Suprapubic skin (tissue), 4 donors: ENCODE results near the gene DHX15. TPM values are rescaled to one million over a fixed set of nuclear protein-coding genes. Genes with fewer than 3 reads are reported as not detected.

ENCODE experiments used
- DNase-seq, 2 donors: peaks; one replicate each; pipeline ENCODE4 v3.0.0-alpha.2; 2019; ENCODE audit warnings: low spot score in 2 of 2
- H3K27ac ChIP-seq: fragments of 200-600 bp; sonication (generic); one replicate; pipeline ENCODE4 v1.5.1; 2019
- H3K27me3 ChIP-seq: fragments of 200-600 bp; sonication (generic); one replicate; pipeline ENCODE4 v1.5.1; 2019
- H3K36me3 ChIP-seq: fragments of 200-600 bp; sonication (generic); one replicate; pipeline ENCODE4 v1.5.1; 2019
- H3K4me1 ChIP-seq: fragments of 200-600 bp; sonication (generic); one replicate; pipeline ENCODE4 v1.5.1; 2019
- H3K4me3 ChIP-seq: fragments of 200-600 bp; sonication (generic); one replicate; pipeline ENCODE4 v1.5.1; 2019; ENCODE audit warnings: mild to moderate bottlenecking
- H3K9me3 ChIP-seq: fragments of 200-600 bp; sonication (generic); one replicate; pipeline ENCODE4 v1.5.1; 2019
- CTCF ChIP-seq, 2 donors: fragments of 200-600 bp in 1 of 2; fragments of 450-650 bp in 1 of 2; sonication (generic) in 1 of 2; IDR thresholded peaks; one replicate each; pipeline ENCODE4 v1.5.1; 2016 to 2019; ENCODE audit warnings: antibody characterized with exemption in 2 of 2, mild to moderate bottlenecking in 1 of 2, moderate library complexity in 1 of 2
- EP300 ChIP-seq: sonication (generic); formaldehyde crosslinking; IDR thresholded peaks from one replicate; pipeline ENCODE4 v1.6.1; 2017; ENCODE audit warnings: antibody characterized with exemption
- POLR2A ChIP-seq, 2 donors: fragments of 450-650 bp; IDR thresholded peaks; one replicate each; pipeline ENCODE4 v1.6.1; 2017; ENCODE audit warnings: antibody characterized with exemption in 2 of 2, mild to moderate bottlenecking in 2 of 2, moderate library complexity in 2 of 2
- POLR2AphosphoS5 ChIP-seq, 3 donors: sonication (generic); formaldehyde crosslinking; IDR thresholded peaks; one replicate each; pipeline ENCODE4 v1.6.1; 2017; ENCODE audit warnings: antibody characterized with exemption in 3 of 3
- WGBS: methylation state at CpG from one replicate; pipeline ENCODE4 v1.1.5; 2018; 5-methylcytosine and 5-hydroxymethylcytosine counted together
- total RNA-seq, 4 donors: library from RNA; depleted of rRNA; stranded (reverse); fragments of >200 nt; gene quantifications; one replicate each; pipeline ENCODE4 v1.1.0, GENCODE V29; 2016

The DHX15 gene
- total RNA-seq, 4 donors from 2014 or later, result 134 to 325 (median 137) TPM

GRCh38 chr4:24517676-24518075, 66.7 kb downstream of the DHX15 start:
- 87% methylated on average over 2 of the region's 2 CpGs for WGBS
- no peak overlapping the region for H3K4me3 ChIP-seq

GRCh38 chr4:24516926-24517325, 67.4 kb downstream of the DHX15 start:
- TF ChIP-seq POLR2A (IDR thresholded peaks at IDR 0.05) (no peak), EP300 (no peak), POLR2AphosphoS5 (IDR thresholded peaks at IDR 0.05) (no peak), CTCF (IDR thresholded peaks at IDR 0.05) (no peak)
- H3K4me1 ChIP-seq, result peaks cover 5% of the 10 kb centered on the region
- H3K36me3 ChIP-seq, result no peaks in the 10 kb centered on the region
- H3K9me3 ChIP-seq, result no peaks in the 10 kb centered on the region
- no peak overlapping the region for H3K27ac ChIP-seq
- no peak overlapping the region for H3K4me3 ChIP-seq
- DNase-seq, result no peak
- no peaks in the 10 kb centered on the region for H3K27me3 ChIP-seq

More at GRCh38 chr4:24517676-24518075, 66.7 kb downstream of the DHX15 start:
- H3K36me3 ChIP-seq, result no peaks in the 10 kb centered on the region
- H3K27me3 ChIP-seq, result no peaks in the 10 kb centered on the region
- H3K9me3 ChIP-seq, result no peaks in the 10 kb centered on the region
- DNase-seq, result no peak
- H3K27ac ChIP-seq, result no peak overlapping the region
- H3K4me1 ChIP-seq, result peaks cover 5% of the 10 kb centered on the region
- TF ChIP-seq CTCF (IDR thresholded peaks at IDR 0.05) (no peak), EP300 (no peak), POLR2AphosphoS5 (IDR thresholded peaks at IDR 0.05) (no peak), POLR2A (IDR thresholded peaks at IDR 0.05) (no peak)

- Histone ChIP-seq H3K4me3 (no peak overlapping the region), H3K4me1 (peaks cover 5% of the 10 kb centered on the region), H3K27me3 (no peaks in the 10 kb centered on the region), H3K9me3 (no peaks in the 10 kb centered on the region), H3K27ac (no peak overlapping the region), H3K36me3 (no peaks in the 10 kb centered on the region)
- TF ChIP-seq POLR2A (IDR thresholded peaks at IDR 0.05), result no peak
- TF ChIP-seq CTCF (IDR thresholded peaks at IDR 0.05), result no peak
- no peak for TF ChIP-seq EP300
- TF ChIP-seq POLR2AphosphoS5 (IDR thresholded peaks at IDR 0.05), result no peak
- WGBS, result 97% methylated on average over 5 of the region's 5 CpGs
- DNase-seq, result no peak
Observed at GRCh38 chr4:24515698-24516097, 68.7 kb downstream of the DHX15 start.

GRCh38 chr4:24514808-24515207, 69.5 kb downstream of the DHX15 start:
- Histone ChIP-seq H3K9me3 (no peaks in the 10 kb centered on the region), H3K27ac (no peak overlapping the region), H3K4me3 (no peak overlapping the region), H3K27me3 (no peaks in the 10 kb centered on the region), H3K36me3 (no peaks in the 10 kb centered on the region), H3K4me1 (no peaks in the 10 kb centered on the region)
- WGBS, result 87% methylated on average over 1 of the region's 1 CpG
- TF ChIP-seq EP300 (no peak), CTCF (IDR thresholded peaks at IDR 0.05) (no peak), POLR2AphosphoS5 (IDR thresholded peaks at IDR 0.05) (no peak), POLR2A (IDR thresholded peaks at IDR 0.05) (no peak)
- no peak for DNase-seq

- Histone ChIP-seq H3K27me3 (no peaks in the 10 kb centered on the region), H3K4me1 (no peaks in the 10 kb centered on the region), H3K9me3 (no peaks in the 10 kb centered on the region), H3K27ac (no peak overlapping the region), H3K36me3 (no peaks in the 10 kb centered on the region), H3K4me3 (no peak overlapping the region)
- DNase-seq, result no peak
- no peak for TF ChIP-seq EP300
- WGBS, result 80% methylated on average over 2 of the region's 2 CpGs
Observed at GRCh38 chr4:24513718-24514117, 70.6 kb downstream of the DHX15 start.

- no peak overlapping the region for H3K27ac ChIP-seq
- 91% methylated on average over 5 of the region's 5 CpGs for WGBS
- H3K36me3 ChIP-seq, result no peaks in the 10 kb centered on the region
- no peaks in the 10 kb centered on the region for H3K27me3 ChIP-seq
- TF ChIP-seq CTCF (IDR thresholded peaks at IDR 0.05) (no peak), POLR2A (IDR thresholded peaks at IDR 0.05) (no peak), EP300 (no peak), POLR2AphosphoS5 (IDR thresholded peaks at IDR 0.05) (no peak)
- DNase-seq, result no peak
- no peaks in the 10 kb centered on the region for H3K9me3 ChIP-seq
- no peaks in the 10 kb centered on the region for H3K4me1 ChIP-seq
- no peak overlapping the region for H3K4me3 ChIP-seq
Observed at GRCh38 chr4:24511371-24512063, 72.8 kb downstream of the DHX15 start.
